OCI-LY3 (cell line): Measurements from ENCODE around the gene DAG1.

Experiments used
- H2AFZ ChIP-seq: fragments of 200-600, 300-600 bp; shearing (Covaris generic); 2 replicates; pipeline ENCODE4 v1.6.0; 2014; ENCODE audit warnings: antibody characterized with exemption, low read depth, low read length
- H3K27ac ChIP-seq: fragments of 200-600, 300-600 bp; sonication (generic); 2 replicates; pipeline ENCODE4 v1.5.1; 2014; ENCODE audit warnings: mild to moderate bottlenecking, low read length, moderate library complexity, mixed read lengths
- H3K27me3 ChIP-seq: fragments of 200-600, 300-600 bp; sonication (generic); 2 replicates; pipeline ENCODE4 v1.6.1; 2014; ENCODE audit warnings: low read depth, low read length, mixed read lengths
- H3K36me3 ChIP-seq: fragments of 200-600, 300-600 bp; sonication (generic); replicated peaks from 2 replicates; pipeline ENCODE3; 2014; ENCODE audit warnings: low read depth, low read length, mixed read lengths
- H3K4me1 ChIP-seq: fragments of 300-600, 200-600 bp; sonication (generic); 2 replicates; pipeline ENCODE4 v1.6.1; 2014; ENCODE audit warnings: low read length, mixed read lengths
- H3K4me2 ChIP-seq: fragments of 200-600, 300-600 bp; sonication (generic); 2 replicates; pipeline ENCODE4 v1.6.1; 2014; ENCODE audit warnings: low read length, mixed read lengths
- H3K4me3 ChIP-seq: fragments of 300-600, 200-600 bp; sonication (generic); 2 replicates; pipeline ENCODE4 v1.5.1; 2014; ENCODE audit warnings: antibody characterized with exemption, mild to moderate bottlenecking, low read length, moderate library complexity
- H3K79me2 ChIP-seq: fragments of 300-600, 200-600 bp; shearing (Covaris generic); 2 replicates; pipeline ENCODE4 v1.6.1; 2014; ENCODE audit warnings: mild to moderate bottlenecking, low read length, mixed read lengths
- H3K9ac ChIP-seq: fragments of 300-600, 200-600 bp; shearing (Covaris generic); 2 replicates; pipeline ENCODE4 v1.6.0; 2014; ENCODE audit warnings: mild to moderate bottlenecking, low read length, moderate library complexity
- H3K9me3 ChIP-seq: fragments of 200-600, 300-600 bp; shearing (Covaris generic); 2 replicates; pipeline ENCODE4 v1.6.1; 2014; ENCODE audit warnings: low read length, mixed read lengths; ENCODE audit not compliant: insufficient read depth
- H4K20me1 ChIP-seq: fragments of 200-600, 300-600 bp; sonication (generic); 2 replicates; pipeline ENCODE4 v1.6.1; 2016; ENCODE audit warnings: low read length, mixed read lengths; ENCODE audit not compliant: insufficient read depth
- EZH2phosphoT487 ChIP-seq: fragments of 200-600 bp; shearing (Covaris generic); IDR thresholded peaks from 2 replicates; pipeline ENCODE4 v1.6.1; 2018; ENCODE audit warnings: antibody characterized with exemption, mixed run types, low read depth
- TF ChIP-seq, protein P1 (sequence below): fragments of 200-600, 300-600 bp; sonication (generic); IDR thresholded peaks from 2 replicates; pipeline ENCODE4 v1.5.1; 2014; ENCODE audit warnings: antibody characterized with exemption, low read length, low read depth

Gene DAG1

DNA sequence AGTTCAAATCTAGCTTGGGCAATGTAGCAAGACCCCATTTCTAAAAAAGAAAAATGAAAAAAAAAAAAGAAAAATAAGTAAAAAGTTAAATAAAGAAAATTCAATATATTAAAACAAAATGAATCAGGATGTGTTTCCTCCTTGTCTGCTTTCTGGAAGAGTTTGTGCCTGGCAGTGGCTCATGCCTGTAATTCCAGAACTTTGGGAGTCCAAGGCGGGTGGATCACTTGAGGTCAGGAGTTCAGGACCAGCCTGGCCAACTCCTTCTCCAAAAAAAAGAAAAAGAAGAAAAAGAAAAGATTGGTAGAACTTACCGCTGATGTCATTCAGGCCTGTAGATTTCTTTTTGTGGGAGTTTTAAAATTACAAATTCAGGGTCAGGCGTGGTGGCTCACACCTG lies 36.8 kb downstream of the DAG1 start:
- Histone ChIP-seq H3K79me2 (0 out of 2 replicates have a peak, but pooled peaks cover 3% of the 10 kb centered on the region), H3K4me2 (no peak overlapping the region), H4K20me1 (no peaks in the 10 kb centered on the region), H3K27ac (no peak overlapping the region), H2AFZ (no peak overlapping the region), H3K9me3 (no peaks in the 10 kb centered on the region), H3K36me3 (peaks cover 16% of the 10 kb centered on the region), H3K27me3 (no peaks in the 10 kb centered on the region), H3K9ac (no peak overlapping the region), H3K4me3 (no peak overlapping the region), H3K4me1 (no peaks in the 10 kb centered on the region)
- no peak for TF ChIP-seq EZH2phosphoT487
- TF ChIP-seq, protein P1, sequence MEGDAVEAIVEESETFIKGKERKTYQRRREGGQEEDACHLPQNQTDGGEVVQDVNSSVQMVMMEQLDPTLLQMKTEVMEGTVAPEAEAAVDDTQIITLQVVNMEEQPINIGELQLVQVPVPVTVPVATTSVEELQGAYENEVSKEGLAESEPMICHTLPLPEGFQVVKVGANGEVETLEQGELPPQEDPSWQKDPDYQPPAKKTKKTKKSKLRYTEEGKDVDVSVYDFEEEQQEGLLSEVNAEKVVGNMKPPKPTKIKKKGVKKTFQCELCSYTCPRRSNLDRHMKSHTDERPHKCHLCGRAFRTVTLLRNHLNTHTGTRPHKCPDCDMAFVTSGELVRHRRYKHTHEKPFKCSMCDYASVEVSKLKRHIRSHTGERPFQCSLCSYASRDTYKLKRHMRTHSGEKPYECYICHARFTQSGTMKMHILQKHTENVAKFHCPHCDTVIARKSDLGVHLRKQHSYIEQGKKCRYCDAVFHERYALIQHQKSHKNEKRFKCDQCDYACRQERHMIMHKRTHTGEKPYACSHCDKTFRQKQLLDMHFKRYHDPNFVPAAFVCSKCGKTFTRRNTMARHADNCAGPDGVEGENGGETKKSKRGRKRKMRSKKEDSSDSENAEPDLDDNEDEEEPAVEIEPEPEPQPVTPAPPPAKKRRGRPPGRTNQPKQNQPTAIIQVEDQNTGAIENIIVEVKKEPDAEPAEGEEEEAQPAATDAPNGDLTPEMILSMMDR = no peak

DNA sequence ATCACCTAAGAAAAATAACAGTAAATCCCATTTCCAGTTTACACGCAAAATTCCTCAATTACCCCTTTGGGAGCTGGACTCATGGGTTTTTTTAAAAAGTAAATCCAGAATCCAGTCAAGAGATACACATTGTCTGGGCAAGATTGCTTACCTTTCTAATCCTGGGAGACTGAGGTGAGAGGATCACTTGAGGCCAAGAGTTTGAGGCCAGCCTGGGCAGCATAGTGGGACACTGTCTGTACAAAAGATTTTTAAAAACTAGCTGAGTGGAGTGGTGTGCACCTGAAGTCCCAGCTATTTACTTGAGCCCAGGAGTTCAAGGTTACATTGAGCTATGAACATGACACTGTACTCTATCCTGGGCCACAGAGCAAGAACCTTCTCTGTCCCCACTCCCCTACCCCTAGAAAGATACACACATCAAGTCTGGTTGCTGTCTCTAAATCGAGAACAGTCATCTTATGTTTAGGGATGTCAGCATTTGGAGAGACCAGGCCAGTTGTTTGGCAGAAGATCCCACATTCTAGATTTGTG lies 39.0 kb downstream of the DAG1 start:
- no peak overlapping the region for H3K27ac ChIP-seq

DNA sequence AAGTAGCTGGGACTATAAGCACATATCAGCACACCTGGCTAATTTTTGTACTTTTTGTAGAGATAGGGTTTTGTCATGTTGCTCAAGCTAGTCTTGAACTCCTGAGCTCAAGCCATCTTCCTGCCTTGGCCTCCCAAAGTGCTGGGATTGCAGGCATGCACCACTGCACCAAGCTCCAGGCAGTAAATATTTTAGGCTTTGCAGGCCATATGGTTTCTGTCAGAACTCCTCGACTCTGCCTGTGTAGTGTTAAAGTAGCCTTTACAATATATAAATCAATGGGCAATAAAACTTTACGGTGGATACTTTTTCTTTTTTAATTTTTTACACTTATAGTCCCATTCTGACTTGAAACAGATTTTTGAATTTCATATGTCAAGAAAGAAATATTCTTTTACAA lies 41.6 kb downstream of the DAG1 start:
- H3K9me3 ChIP-seq = no peaks in the 10 kb centered on the region
- no peaks in the 10 kb centered on the region for H3K79me2 ChIP-seq
- H3K27ac ChIP-seq = no peak overlapping the region
- no peak overlapping the region for H2AFZ ChIP-seq
- H3K36me3 ChIP-seq = peaks cover 23% of the 10 kb centered on the region
- no peak for TF ChIP-seq EZH2phosphoT487
- TF ChIP-seq, protein P1 = no peak
- no peaks in the 10 kb centered on the region for H3K4me1 ChIP-seq
- no peak overlapping the region for H3K4me3 ChIP-seq
- no peaks in the 10 kb centered on the region for H3K27me3 ChIP-seq
- no peak overlapping the region for H3K4me2 ChIP-seq
- H4K20me1 ChIP-seq = no peaks in the 10 kb centered on the region
- H3K9ac ChIP-seq = no peak overlapping the region

More for the DNA sequence above, 39.0 kb downstream of the DAG1 start:
- peaks cover 19% of the 10 kb centered on the region for H3K36me3 ChIP-seq
- H3K4me2 ChIP-seq = no peak overlapping the region
- no peak overlapping the region for H3K4me3 ChIP-seq
- TF ChIP-seq EZH2phosphoT487 = no peak
- TF ChIP-seq, protein P1 = no peak
- no peaks in the 10 kb centered on the region for H4K20me1 ChIP-seq
- no peaks in the 10 kb centered on the region for H3K79me2 ChIP-seq
- H3K9ac ChIP-seq = no peak overlapping the region
- H3K27me3 ChIP-seq = no peaks in the 10 kb centered on the region
- no peaks in the 10 kb centered on the region for H3K9me3 ChIP-seq
- H2AFZ ChIP-seq = no peak overlapping the region
- no peaks in the 10 kb centered on the region for H3K4me1 ChIP-seq

DNA sequence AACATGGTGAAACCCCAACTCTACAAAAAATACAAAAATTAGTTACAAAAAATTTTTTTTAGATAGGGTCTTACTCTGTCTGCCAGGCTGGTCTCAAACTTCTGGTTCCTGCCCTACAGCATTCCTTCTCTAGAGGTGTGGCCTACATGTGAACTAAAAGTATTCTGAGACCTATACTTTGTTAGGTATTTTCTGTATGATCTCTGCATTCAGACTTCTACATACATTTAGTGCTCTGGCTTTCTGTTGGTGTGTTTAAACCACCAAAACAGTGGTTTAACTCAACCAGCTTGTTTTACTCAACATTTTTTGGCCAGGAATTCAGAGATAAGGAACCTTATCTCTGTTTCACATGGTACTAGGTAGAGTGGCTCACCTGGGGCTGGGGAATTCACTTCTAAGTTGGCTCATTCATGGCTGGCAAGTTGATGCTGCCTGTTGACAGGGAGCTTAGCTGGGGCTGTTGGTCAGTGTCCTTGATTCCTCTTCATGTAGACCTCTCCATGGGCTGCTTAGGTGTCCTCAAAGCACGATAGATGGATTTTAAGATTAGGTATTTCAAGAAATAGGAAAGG lies 42.8 kb downstream of the DAG1 start:
- H3K9me3 ChIP-seq = no peaks in the 10 kb centered on the region
- no peak for TF ChIP-seq EZH2phosphoT487
- TF ChIP-seq, protein P1 = no peak
- H3K36me3 ChIP-seq = peaks cover 29% of the 10 kb centered on the region
- H3K27me3 ChIP-seq = no peaks in the 10 kb centered on the region
- no peak overlapping the region for H3K27ac ChIP-seq
- no peaks in the 10 kb centered on the region for H3K4me1 ChIP-seq
- no peak overlapping the region for H3K4me3 ChIP-seq
- no peaks in the 10 kb centered on the region for H3K79me2 ChIP-seq
- H3K9ac ChIP-seq = no peak overlapping the region
- 0 out of 2 replicates have a peak, but pooled peaks cover 4% of the 10 kb centered on the region for H4K20me1 ChIP-seq
- H3K4me2 ChIP-seq = no peak overlapping the region
- H2AFZ ChIP-seq = no peak overlapping the region
